GM12878 (cell line): ENCODE data around the gene ASS1. TPM values are rescaled to one million over a fixed set of nuclear protein-coding genes. Genes with fewer than 3 reads are reported as not detected.

ENCODE experiments used
- ELK1 ChIP-seq: IDR thresholded peaks from 2 replicates; pipeline ENCODE4 v1.6.1; 2012; ENCODE audit warnings: low read depth, low read length, improper control_type of control experiment
- KAT2A ChIP-seq: conservative IDR thresholded peaks from 2 replicates; pipeline ENCODE4 v1.6.1; 2011; ENCODE audit warnings: low read depth, low read length; ENCODE audit not compliant: control insufficient read depth
- RELA ChIP-seq: fragments of 450-650 bp; IDR thresholded peaks from 2 replicates; pipeline ENCODE4 v1.8.0; 2014; ENCODE audit warnings: borderline replicate concordance; ENCODE audit not compliant: partially characterized antibody
- SRF ChIP-seq, 2 experiments: IDR thresholded peaks; 2 replicates each; pipeline ENCODE4 v1.6.1; 2011; ENCODE audit warnings: low read depth in 2 of 2, low read length in 2 of 2, mild to moderate bottlenecking in 1 of 2, moderate library complexity in 1 of 2
- TBL1XR1 ChIP-seq: IDR thresholded peaks from 2 replicates; pipeline ENCODE4 v1.6.1; 2012; ENCODE audit warnings: low read depth, low read length, improper control_type of control experiment
- USF1 ChIP-seq: IDR thresholded peaks from 2 replicates; pipeline ENCODE4 v1.6.1; 2011; ENCODE audit warnings: borderline replicate concordance, low read depth, mild to moderate bottlenecking, moderate library complexity, mixed read lengths, low read length; ENCODE audit not compliant: insufficient read depth; ENCODE audit errors: extremely low read length
- YY1 ChIP-seq: IDR thresholded peaks from 2 replicates; pipeline ENCODE4 v1.6.1; 2011; ENCODE audit warnings: low read depth, mild to moderate bottlenecking, low read length
- ZBTB33 ChIP-seq: fragments of 450-650 bp; IDR thresholded peaks from 2 replicates; pipeline ENCODE4 v1.6.1; 2017; ENCODE audit warnings: mild to moderate bottlenecking
- polyA plus RNA-seq, 11 experiments: library from polyadenylated mRNA; depleted of rRNA in 4 of 11; unstranded in 6 of 11; stranded (reverse) in 5 of 11; fragments of >200 nt; fragmentation: Nextera tagmentation in 4 of 11; fragmentation: Illumina TruSeq in 1 of 11; extraction: Ambion mirVana in 4 of 11; extraction: Trizol in 1 of 11; gene quantifications; 1 replicate in 1 of 11; 2 replicates in 10 of 11; pipeline versions ENCODE4 v1.2.1 to v1.2.3, GENCODE V29; 2011 to 2016; ENCODE audit warnings: inconsistent platforms in 2 of 11, missing spikeins in 2 of 11, low read depth in 1 of 11
- total RNA-seq, 4 experiments: library from RNA; depleted of rRNA in 3 of 4; stranded (reverse); fragments of >200 nt in 3 of 4; fragmentation: Illumina TruSeq in 1 of 4; extraction: Trizol in 1 of 4; gene quantifications; 2 replicates each; pipeline versions ENCODE4 v1.2.1 to v1.2.3, GENCODE V29; 2013 to 2021

Gene ASS1
- total and polyA plus RNA-seq, 10 of the 15 experiments (the other 5 are each of a cell fraction or from before 2014, with no cell fraction given): 0.10 to 6.1 (median 0.28) TPM; not detected in 3

GRCh38 chr9:130483371-130483971 lies 38.7 kb downstream of the ASS1 start (continued):
- TF ChIP-seq USF1: no peak
- no peak for TF ChIP-seq KAT2A
- no peak for TF ChIP-seq ZBTB33
- TF ChIP-seq ELK1: no peak
- no peak for TF ChIP-seq RELA
- no peak for TF ChIP-seq TBL1XR1
- TF ChIP-seq SRF (IDR thresholded peaks at IDR 0.05; ENCODE audit: low read depth in 2 of 2, low read length in 2 of 2): no peak
- TF ChIP-seq YY1: no peak
